ENCODE results near the gene DENND1A. TPM values are rescaled to one million over a fixed set of nuclear protein-coding genes. Genes with fewer than 3 reads are reported as not detected.

DENND1A gene
- total RNA-seq, 1 donor from 2014 or later: 9.0 TPM

GRCh38 chr9:123608104-123608503, 321.8 kb downstream of the DENND1A start:
- ATAC-seq: no peak

- no peak for ATAC-seq
Measured at GRCh38 chr9:123607479-123607878, 322.4 kb downstream of the DENND1A start.

- ATAC-seq: no peak
Measured at GRCh38 chr9:123606141-123606540, 323.8 kb downstream of the DENND1A start.

- no peak for ATAC-seq
Measured at GRCh38 chr9:123605286-123605685, 324.6 kb downstream of the DENND1A start.

- no peak for ATAC-seq
Measured at GRCh38 chr9:123604861-123605260, 325.1 kb downstream of the DENND1A start.

GRCh38 chr9:123601828-123602227, 328.1 kb downstream of the DENND1A start:
- no peak for ATAC-seq

GRCh38 chr9:123599781-123600180, 330.1 kb downstream of the DENND1A start:
- ATAC-seq: no peak

GRCh38 chr9:123597876-123598556, 331.9 kb downstream of the DENND1A start:
- ATAC-seq: no peak

- no peak for ATAC-seq
Measured at GRCh38 chr9:123597048-123597447, 332.9 kb downstream of the DENND1A start.

- no peak for ATAC-seq
Measured at GRCh38 chr9:123591283-123591682, 338.6 kb downstream of the DENND1A start.

GRCh38 chr9:123590499-123590898, 339.4 kb downstream of the DENND1A start:
- no peak for ATAC-seq

- no peak for ATAC-seq
Measured at GRCh38 chr9:123589361-123590239, 340.3 kb downstream of the DENND1A start.

GRCh38 chr9:123586275-123586674, 343.7 kb downstream of the DENND1A start:
- ATAC-seq: no peak

- peak; percentile 26 for ATAC-seq
Measured at GRCh38 chr9:123584202-123585176, 345.4 kb downstream of the DENND1A start.

GRCh38 chr9:123583646-123584045, 346.3 kb downstream of the DENND1A start:
- no peak for ATAC-seq

GRCh38 chr9:123571240-123571639, 358.7 kb downstream of the DENND1A start:
- no peak for ATAC-seq

- ATAC-seq: no peak
Measured at GRCh38 chr9:123568691-123569688, 360.9 kb downstream of the DENND1A start.

- no peak for ATAC-seq
Measured at GRCh38 chr9:123567013-123567412, 362.9 kb downstream of the DENND1A start.

- no peak for ATAC-seq
Measured at GRCh38 chr9:123564652-123565051, 365.3 kb downstream of the DENND1A start.

GRCh38 chr9:123562844-123563346, 367.0 kb downstream of the DENND1A start:
- no peak for ATAC-seq

GRCh38 chr9:123561046-123561445, 368.9 kb downstream of the DENND1A start:
- ATAC-seq: no peak
